Esophagus mucosa (tissue), 1 donor: ENCODE data around the gene YPEL1. TPM values are rescaled to one million over a fixed set of nuclear protein-coding genes. Genes with fewer than 3 reads are reported as not detected.

Experiments used
- ATAC-seq: fragments of 200-7000 bp; cut with Tn5 transposase; one replicate; pipeline ENCODE4 v1.9.1; 2020
- total RNA-seq: library from RNA; stranded (reverse); gene quantifications from one replicate; pipeline ENCODE4 v1.2.4, GENCODE V29; 2023
- donor health status: DM: yes; HTN: yes; CAD: no.

Gene YPEL1
- total RNA-seq, 1 donor from 2014 or later = 0.36 TPM

- ATAC-seq = no peak
Observed at GRCh38 chr22:21652547-21653545, 82.7 kb downstream of the YPEL1 start.

GRCh38 chr22:21652010-21652546 is 83.5 kb downstream of the YPEL1 start:
- peak; percentile 69 for ATAC-seq

GRCh38 chr22:21651521-21652009 is 84.0 kb downstream of the YPEL1 start:
- ATAC-seq = no peak

- ATAC-seq = no peak
Observed at GRCh38 chr22:21650823-21651520, 84.6 kb downstream of the YPEL1 start.

GRCh38 chr22:21650280-21650679 is 85.3 kb downstream of the YPEL1 start:
- no peak for ATAC-seq

Other genes starting within 250 kb of the YPEL1 start
- gene RIMBP3C, start 184.3 kb downstream of the YPEL1 start, total RNA-seq = 0.04 TPM
- gene UBE2L3, start 168.1 kb downstream of the YPEL1 start, total RNA-seq = 35.9 TPM
- gene YDJC, start 105.8 kb downstream of the YPEL1 start, total RNA-seq = 20.5 TPM
- gene CCDC116, start 103.0 kb downstream of the YPEL1 start, total RNA-seq = not detected
- gene SDF2L1, start 93.5 kb downstream of the YPEL1 start, total RNA-seq = 14.1 TPM
- 31.3 TPM for gene PPIL2, start 69.8 kb downstream of the YPEL1 start, total RNA-seq
- 112 TPM for gene MAPK1, start 131.9 kb upstream of the YPEL1 start, total RNA-seq
- 21.3 TPM for gene PPM1F, start 217.1 kb upstream of the YPEL1 start, total RNA-seq
- gene TOP3B, start 247.0 kb upstream of the YPEL1 start, total RNA-seq = 12.8 TPM